HG02623 (cell line): ENCODE results near the gene XYLT1.

Source experiments
- ATAC-seq: cut with Tn5 transposase; IDR thresholded peaks from one replicate; pipeline ENCODE4 v1.9.1; 2021; ENCODE audit warnings: moderate library complexity; ENCODE audit not compliant: unreplicated experiment

Gene XYLT1

GRCh38 chr16:17460890-17461289 lies 9.9 kb downstream of the XYLT1 start:
- ATAC-seq: no peak

GRCh38 chr16:17459903-17460521 lies 10.7 kb downstream of the XYLT1 start:
- ATAC-seq: no peak

GRCh38 chr16:17457997-17458396 lies 12.8 kb downstream of the XYLT1 start:
- ATAC-seq: no peak

GRCh38 chr16:17457513-17457912 lies 13.2 kb downstream of the XYLT1 start:
- no peak for ATAC-seq

GRCh38 chr16:17454162-17454730 lies 16.5 kb downstream of the XYLT1 start:
- ATAC-seq: no peak

GRCh38 chr16:17453364-17454038 lies 17.3 kb downstream of the XYLT1 start:
- ATAC-seq: no peak

GRCh38 chr16:17452922-17453321 lies 17.8 kb downstream of the XYLT1 start:
- ATAC-seq: no peak

- no peak for ATAC-seq
Measured at GRCh38 chr16:17451843-17452242, 18.9 kb downstream of the XYLT1 start.

GRCh38 chr16:17450291-17450690 lies 20.5 kb downstream of the XYLT1 start:
- no peak for ATAC-seq

- no peak for ATAC-seq
Measured at GRCh38 chr16:17448640-17449638, 21.8 kb downstream of the XYLT1 start.

GRCh38 chr16:17447101-17447569 lies 23.6 kb downstream of the XYLT1 start:
- no peak for ATAC-seq

GRCh38 chr16:17446661-17447060 lies 24.1 kb downstream of the XYLT1 start:
- ATAC-seq: no peak

- ATAC-seq: no peak
Measured at GRCh38 chr16:17445421-17445820, 25.3 kb downstream of the XYLT1 start.

GRCh38 chr16:17444658-17445057 lies 26.1 kb downstream of the XYLT1 start:
- no peak for ATAC-seq

GRCh38 chr16:17440131-17440530 lies 30.6 kb downstream of the XYLT1 start:
- ATAC-seq: no peak

- ATAC-seq: no peak
Measured at GRCh38 chr16:17439580-17439979, 31.2 kb downstream of the XYLT1 start.

GRCh38 chr16:17437981-17438380 lies 32.8 kb downstream of the XYLT1 start:
- ATAC-seq: no peak

GRCh38 chr16:17437127-17437720 lies 33.5 kb downstream of the XYLT1 start:
- ATAC-seq: no peak

- no peak for ATAC-seq
Measured at GRCh38 chr16:17435318-17435717, 35.4 kb downstream of the XYLT1 start.

GRCh38 chr16:17433577-17434451 lies 36.9 kb downstream of the XYLT1 start:
- no peak for ATAC-seq
